ENCODE results near the gene RTL10.

The RTL10 gene

GRCh38 chr22:19854778-19855503, at the start of gene RTL10, which contains the start of gene GNB1L:
Gene RTL10 (minus strand): TSS chr22:19854874. CDS start chr22:19852261, 2,613 bp downstream.
Gene GNB1L (minus strand): TSS chr22:19854874. CDS start chr22:19821355, 33,519 bp downstream.
- peak within 1 kb of the TSS; percentile 94 for H3K9ac ChIP-seq (ENCODE audit: low read depth, low read length)
- H3K4me1 ChIP-seq (ENCODE audit: insufficient read depth, low read length) = peaks cover 21% of the 10 kb centered on the region
- H3K27ac ChIP-seq (ENCODE audit: low read length) = peak within 1 kb of the TSS; percentile 10
- peak within 1 kb of the TSS; percentile 94 for H3K4me3 ChIP-seq (ENCODE audit: low read length)
- H3K9me3 ChIP-seq (ENCODE audit: insufficient read depth, low read depth, low read length) = no peaks in the 10 kb centered on the region
- no peaks in the 10 kb centered on the region for H3K27me3 ChIP-seq (ENCODE audit: insufficient read depth, low read length)
- H3K36me3 ChIP-seq (ENCODE audit: insufficient read depth, low read depth, low read length) = peaks cover 28% of the 10 kb centered on the region

GRCh38 chr22:19904174-19904856, 49.6 kb upstream of the RTL10 start:
- Histone ChIP-seq H3K4me3 (ENCODE audit: low read length) (no peak overlapping the region), H3K4me1 (ENCODE audit: insufficient read depth, low read length) (peaks cover 12% of the 10 kb centered on the region; the same call in 1 of the 2 replicates), H3K27ac (ENCODE audit: low read length) (no peak overlapping the region), H3K27me3 (ENCODE audit: insufficient read depth, low read length) (no peaks in the 10 kb centered on the region), H3K9me3 (ENCODE audit: insufficient read depth, low read depth, low read length) (no peaks in the 10 kb centered on the region), H3K9ac (ENCODE audit: low read depth, low read length) (no peak overlapping the region), H3K36me3 (ENCODE audit: insufficient read depth, low read depth, low read length) (no peaks in the 10 kb centered on the region)

- Histone ChIP-seq H3K27ac (ENCODE audit: low read length) (no peak overlapping the region), H3K9ac (ENCODE audit: low read depth, low read length) (no peak overlapping the region), H3K27me3 (ENCODE audit: insufficient read depth, low read length) (no peaks in the 10 kb centered on the region), H3K4me1 (ENCODE audit: insufficient read depth, low read length) (peaks cover 12% of the 10 kb centered on the region; the same call in 1 of the 2 replicates), H3K9me3 (ENCODE audit: insufficient read depth, low read depth, low read length) (no peaks in the 10 kb centered on the region), H3K36me3 (ENCODE audit: insufficient read depth, low read depth, low read length) (no peaks in the 10 kb centered on the region), H3K4me3 (ENCODE audit: low read length) (no peak overlapping the region)
Observed at GRCh38 chr22:19903513-19903912, 48.8 kb upstream of the RTL10 start.

GRCh38 chr22:19903031-19903430, 48.4 kb upstream of the RTL10 start:
- no peaks in the 10 kb centered on the region for H3K36me3 ChIP-seq (ENCODE audit: insufficient read depth, low read depth, low read length)
- no peaks in the 10 kb centered on the region for H3K27me3 ChIP-seq (ENCODE audit: insufficient read depth, low read length)
- no peak overlapping the region for H3K9ac ChIP-seq (ENCODE audit: low read depth, low read length)
- no peaks in the 10 kb centered on the region for H3K9me3 ChIP-seq (ENCODE audit: insufficient read depth, low read depth, low read length)
- H3K27ac ChIP-seq (ENCODE audit: low read length) = no peak overlapping the region
- H3K4me3 ChIP-seq (ENCODE audit: low read length) = no peak overlapping the region
- H3K4me1 ChIP-seq (ENCODE audit: insufficient read depth, low read length) = peaks cover 12% of the 10 kb centered on the region; the same call in 1 of the 2 replicates

GRCh38 chr22:19902245-19902715, 47.6 kb upstream of the RTL10 start:
- Histone ChIP-seq H3K27me3 (ENCODE audit: insufficient read depth, low read length) (no peaks in the 10 kb centered on the region), H3K4me1 (ENCODE audit: insufficient read depth, low read length) (peaks cover 12% of the 10 kb centered on the region; the same call in 1 of the 2 replicates), H3K27ac (ENCODE audit: low read length) (no peak overlapping the region), H3K9ac (ENCODE audit: low read depth, low read length) (no peak overlapping the region), H3K4me3 (ENCODE audit: low read length) (no peak overlapping the region), H3K36me3 (ENCODE audit: insufficient read depth, low read depth, low read length) (no peaks in the 10 kb centered on the region), H3K9me3 (ENCODE audit: insufficient read depth, low read depth, low read length) (no peaks in the 10 kb centered on the region)

- Histone ChIP-seq H3K9ac (ENCODE audit: low read depth, low read length) (no peak overlapping the region), H3K27ac (ENCODE audit: low read length) (no peak overlapping the region), H3K27me3 (ENCODE audit: insufficient read depth, low read length) (no peaks in the 10 kb centered on the region), H3K4me1 (ENCODE audit: insufficient read depth, low read length) (peaks cover 12% of the 10 kb centered on the region; the same call in 1 of the 2 replicates), H3K9me3 (ENCODE audit: insufficient read depth, low read depth, low read length) (no peaks in the 10 kb centered on the region), H3K36me3 (ENCODE audit: insufficient read depth, low read depth, low read length) (no peaks in the 10 kb centered on the region), H3K4me3 (ENCODE audit: low read length) (no peak overlapping the region)
Observed at GRCh38 chr22:19901577-19902244, 47.0 kb upstream of the RTL10 start.

- Histone ChIP-seq H3K4me1 (ENCODE audit: insufficient read depth, low read length) (peaks cover 12% of the 10 kb centered on the region; the same call in 1 of the 2 replicates), H3K27ac (ENCODE audit: low read length) (no peak overlapping the region)
Observed at GRCh38 chr22:19900707-19901436, 46.2 kb upstream of the RTL10 start.

GRCh38 chr22:19898831-19899567, 44.3 kb upstream of the RTL10 start:
- no peak overlapping the region for H3K9ac ChIP-seq (ENCODE audit: low read depth, low read length)

More at GRCh38 chr22:19900707-19901436, 46.2 kb upstream of the RTL10 start:
- no peak overlapping the region for H3K9ac ChIP-seq (ENCODE audit: low read depth, low read length)
- no peaks in the 10 kb centered on the region for H3K27me3 ChIP-seq (ENCODE audit: insufficient read depth, low read length)
- H3K36me3 ChIP-seq (ENCODE audit: insufficient read depth, low read depth, low read length) = no peaks in the 10 kb centered on the region
- no peaks in the 10 kb centered on the region for H3K9me3 ChIP-seq (ENCODE audit: insufficient read depth, low read depth, low read length)
- no peak overlapping the region for H3K4me3 ChIP-seq (ENCODE audit: low read length)

GRCh38 chr22:19898145-19898544, 43.5 kb upstream of the RTL10 start:
- H3K4me1 ChIP-seq (ENCODE audit: insufficient read depth, low read length) = peaks cover 8% of the 10 kb centered on the region; the same call in 1 of the 2 replicates

More at GRCh38 chr22:19898831-19899567, 44.3 kb upstream of the RTL10 start:
- H3K9me3 ChIP-seq (ENCODE audit: insufficient read depth, low read depth, low read length) = no peaks in the 10 kb centered on the region
- no peaks in the 10 kb centered on the region for H3K36me3 ChIP-seq (ENCODE audit: insufficient read depth, low read depth, low read length)
- H3K4me1 ChIP-seq (ENCODE audit: insufficient read depth, low read length) = peaks cover 12% of the 10 kb centered on the region; the same call in 1 of the 2 replicates
- H3K4me3 ChIP-seq (ENCODE audit: low read length) = no peak overlapping the region
- H3K27ac ChIP-seq (ENCODE audit: low read length) = no peak overlapping the region
- H3K27me3 ChIP-seq (ENCODE audit: insufficient read depth, low read length) = no peaks in the 10 kb centered on the region

GRCh38 chr22:19897726-19898125, 43.1 kb upstream of the RTL10 start:
- Histone ChIP-seq H3K4me1 (ENCODE audit: insufficient read depth, low read length) (peaks cover 6% of the 10 kb centered on the region; the same call in 1 of the 2 replicates), H3K36me3 (ENCODE audit: insufficient read depth, low read depth, low read length) (no peaks in the 10 kb centered on the region), H3K27ac (ENCODE audit: low read length) (no peak overlapping the region), H3K4me3 (ENCODE audit: low read length) (no peak overlapping the region), H3K27me3 (ENCODE audit: insufficient read depth, low read length) (no peaks in the 10 kb centered on the region), H3K9ac (ENCODE audit: low read depth, low read length) (no peak overlapping the region), H3K9me3 (ENCODE audit: insufficient read depth, low read depth, low read length) (no peaks in the 10 kb centered on the region)

More at GRCh38 chr22:19898145-19898544, 43.5 kb upstream of the RTL10 start:
- Histone ChIP-seq H3K9me3 (ENCODE audit: insufficient read depth, low read depth, low read length) (no peaks in the 10 kb centered on the region), H3K9ac (ENCODE audit: low read depth, low read length) (no peak overlapping the region; the same call in 1 of the 2 replicates), H3K27ac (ENCODE audit: low read length) (no peak overlapping the region), H3K4me3 (ENCODE audit: low read length) (no peak overlapping the region), H3K36me3 (ENCODE audit: insufficient read depth, low read depth, low read length) (no peaks in the 10 kb centered on the region), H3K27me3 (ENCODE audit: insufficient read depth, low read length) (no peaks in the 10 kb centered on the region)
